Measurements from ENCODE around the gene SLC6A12.

The SLC6A12 gene

DNA sequence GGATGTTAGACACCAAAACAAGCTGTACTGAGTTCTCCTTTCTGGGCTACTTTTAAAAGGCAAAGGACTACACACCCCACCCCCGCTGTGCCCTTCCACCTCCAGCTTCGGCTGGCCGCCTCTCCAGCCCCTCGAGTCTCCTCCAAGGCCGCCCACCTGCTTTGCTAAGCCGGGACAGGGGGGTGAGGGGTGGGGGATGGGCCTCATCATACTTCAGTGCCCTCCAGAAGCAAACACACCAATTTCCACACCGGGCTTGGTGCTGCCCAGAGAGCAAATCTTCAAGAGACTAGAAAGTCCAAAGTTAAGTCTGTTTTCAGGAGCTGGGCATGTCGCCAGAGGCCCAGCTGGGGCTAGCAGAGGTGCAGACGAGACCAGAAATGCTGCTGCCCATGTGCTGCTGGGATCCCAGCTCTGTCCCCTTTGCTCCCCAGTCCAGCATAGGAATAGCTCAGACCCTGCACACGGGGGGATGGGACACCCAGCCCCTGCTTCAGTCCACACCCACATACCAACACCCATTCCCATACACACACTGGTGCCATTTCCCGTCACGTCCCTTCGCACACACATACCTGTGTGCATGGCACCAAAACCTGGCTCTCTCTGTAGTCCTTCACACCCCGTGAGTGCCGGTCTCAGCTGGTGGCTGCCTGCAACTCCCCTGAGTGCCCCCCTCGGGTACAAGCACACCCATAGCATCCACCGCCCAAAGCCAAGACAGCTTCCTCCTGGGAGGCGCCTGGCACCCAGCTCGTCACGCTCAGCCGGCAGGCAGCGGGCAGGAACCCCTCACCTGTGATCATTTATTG, 1.0 kb downstream of the SLC6A12 start:
- DNase-seq: no peak

DNA sequence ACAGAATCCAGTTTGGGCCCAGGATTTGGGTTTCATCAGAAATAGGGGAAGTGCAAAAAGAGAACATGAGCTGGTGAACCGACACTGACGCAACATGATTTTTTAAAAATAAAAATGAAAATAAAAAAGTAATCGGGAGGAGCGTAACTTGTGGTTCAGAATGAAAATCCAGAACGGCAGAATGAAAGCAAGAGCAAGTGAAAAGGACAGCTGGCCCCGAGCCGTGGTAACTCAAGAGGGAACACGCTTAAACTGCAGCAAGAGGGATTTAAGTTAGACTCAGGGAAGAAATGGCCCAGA, 1.6 kb downstream of the SLC6A12 start:
- DNase-seq: no peak

DNA sequence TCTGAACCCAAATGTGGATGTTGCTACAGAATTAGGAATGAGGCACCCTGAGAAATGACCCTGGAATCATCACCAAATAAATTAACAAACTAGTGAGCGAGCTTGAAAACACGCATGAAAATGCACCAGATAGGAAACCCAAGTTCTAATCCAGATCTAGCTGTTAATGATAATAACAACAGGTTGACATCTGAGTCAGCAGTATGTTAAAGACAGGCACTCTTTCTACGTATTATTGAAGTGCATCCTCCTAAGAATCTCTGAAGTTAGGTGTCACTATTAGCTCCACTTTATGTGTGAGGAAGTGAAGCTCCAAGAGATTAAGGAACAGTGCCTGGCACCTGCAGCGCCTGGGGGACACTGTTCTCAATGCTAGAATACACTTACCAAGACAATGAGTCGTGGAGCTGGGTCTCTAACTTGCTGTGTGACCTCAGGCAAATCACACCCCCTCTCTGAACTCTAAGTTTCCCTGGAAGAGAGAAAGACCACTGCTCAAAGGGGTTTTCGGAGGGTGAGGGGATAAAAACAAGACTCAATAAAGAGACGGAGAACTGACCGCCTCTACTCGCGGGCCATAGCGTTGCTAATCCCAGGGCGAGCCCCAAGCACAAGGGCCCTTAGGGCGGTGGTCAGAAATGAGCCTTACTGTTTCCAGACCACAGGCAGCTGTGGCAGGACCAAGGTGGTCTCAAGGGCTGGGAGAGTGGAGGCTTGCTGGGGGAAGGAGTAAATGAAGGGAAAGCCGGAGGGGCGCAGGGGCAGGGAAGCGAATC, 2.1 kb downstream of the SLC6A12 start:
- DNase-seq: no peak

DNA sequence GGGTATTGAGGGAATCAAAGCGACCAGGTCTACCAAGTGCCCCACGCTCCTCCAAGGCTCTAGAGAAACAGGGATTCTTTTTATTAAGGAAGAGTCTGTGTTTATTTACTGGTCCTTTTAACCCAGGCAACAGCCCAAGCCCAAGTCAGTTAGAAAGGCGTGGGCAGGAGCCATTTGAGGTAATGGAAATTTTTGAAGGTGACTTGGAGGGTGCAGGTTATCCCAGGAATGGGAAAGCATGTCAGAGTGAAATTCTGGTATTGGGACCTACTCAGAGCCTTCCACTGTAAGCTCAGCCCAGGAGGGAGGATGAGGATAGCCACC, 2.9 kb downstream of the SLC6A12 start:
- DNase-seq: no peak

DNA sequence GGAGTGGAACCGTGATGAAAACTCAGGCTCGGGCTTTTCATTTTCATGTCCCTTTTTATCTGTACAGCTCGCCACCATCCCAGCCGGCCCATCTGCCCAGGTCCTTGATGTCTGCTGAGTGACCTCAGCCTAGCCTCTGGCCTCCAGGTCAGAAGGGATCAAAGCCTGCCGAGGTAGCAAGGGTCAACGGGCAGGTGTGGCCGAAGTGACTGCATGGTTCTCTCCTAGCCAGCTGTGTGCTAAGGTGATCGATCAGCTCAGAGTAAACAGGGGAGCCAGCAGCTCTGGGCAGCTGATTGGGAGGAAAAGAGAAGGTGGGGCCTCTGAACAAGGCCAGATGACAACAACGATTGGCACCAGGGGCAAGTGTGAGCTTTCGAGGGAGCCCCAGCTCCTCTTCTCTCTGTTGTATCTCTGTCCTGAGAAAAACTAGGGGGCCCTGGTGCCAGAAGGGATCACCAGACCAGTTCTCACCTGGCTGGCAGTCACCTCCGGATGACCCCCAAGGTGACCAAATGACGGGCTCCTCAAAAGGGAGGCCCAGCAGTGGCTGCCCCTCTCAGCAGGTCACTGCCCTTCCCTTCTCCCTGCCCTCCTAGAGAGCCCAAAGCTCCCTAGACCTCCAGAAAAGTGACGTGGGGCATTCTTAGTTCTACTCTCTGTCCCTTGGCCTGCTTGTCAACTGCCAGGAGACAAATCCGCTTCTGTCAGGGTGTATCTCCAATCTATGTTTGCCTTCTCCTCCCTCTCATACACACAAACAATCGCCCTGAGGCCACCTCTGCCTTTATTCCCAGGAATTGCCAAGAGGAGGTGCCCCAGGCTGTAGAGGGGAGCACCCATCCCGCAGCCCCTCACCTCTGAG, 3.4 kb downstream of the SLC6A12 start:
- DNase-seq: no peak

DNA sequence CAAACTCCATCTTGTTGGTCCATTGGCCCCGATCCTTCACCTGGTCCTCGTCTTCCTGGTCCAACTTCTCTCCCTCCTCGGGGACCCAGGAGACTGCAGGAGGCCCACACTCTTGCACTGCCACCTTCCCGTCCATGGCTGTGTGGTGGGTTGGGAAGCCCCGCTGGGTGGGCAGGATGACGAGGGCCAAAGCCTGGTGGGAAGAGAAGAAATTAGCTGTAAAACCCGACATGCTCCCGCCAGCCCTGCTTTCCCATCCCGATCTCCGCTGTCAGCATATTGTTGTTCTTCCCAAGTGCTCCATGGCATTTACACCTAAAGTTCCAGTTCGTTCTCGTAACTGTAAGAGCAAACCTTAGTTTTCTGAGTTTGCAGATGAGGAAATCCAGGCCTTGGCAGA, 4.1 kb downstream of the SLC6A12 start:
- DNase-seq: no peak

DNA sequence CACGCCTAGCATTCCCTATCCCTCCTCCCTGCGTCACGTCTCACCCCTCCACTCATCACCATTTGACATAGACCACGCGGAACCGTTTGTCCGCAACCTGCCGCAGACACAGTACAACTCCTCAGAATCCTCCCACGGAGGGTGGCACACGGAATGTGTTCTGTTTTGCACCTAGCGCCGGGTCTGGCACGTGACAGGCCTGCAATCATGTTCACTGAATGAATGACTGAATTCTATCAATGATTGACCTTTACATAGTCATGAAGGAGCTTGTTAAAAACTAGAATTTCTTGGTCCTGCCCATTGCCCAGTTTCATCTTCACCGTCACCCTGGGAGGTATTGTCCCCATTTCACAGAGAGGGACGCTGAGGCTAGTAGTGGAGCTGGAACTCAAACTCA, 4.7 kb downstream of the SLC6A12 start:
- DNase-seq: no peak

DNA sequence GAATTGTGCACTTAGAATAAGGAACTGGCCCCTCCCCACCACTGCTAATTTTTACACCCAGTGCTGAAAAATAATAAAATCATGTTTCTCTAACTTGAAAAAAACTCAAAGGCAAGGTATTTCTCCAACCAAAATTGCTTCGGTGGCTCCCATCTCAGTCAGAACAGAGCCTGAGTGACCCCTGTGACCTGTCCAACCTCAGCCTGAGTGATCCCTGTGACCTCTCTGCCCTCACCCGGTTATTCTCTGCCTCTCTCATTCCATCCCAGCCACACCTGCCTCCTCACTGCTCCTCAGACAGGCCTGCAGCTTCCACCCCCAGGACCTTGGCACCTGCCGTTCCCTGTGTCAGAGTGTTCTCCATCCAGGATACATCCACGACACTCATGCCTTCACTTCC, 5.1 kb downstream of the SLC6A12 start:
- DNase-seq: no peak

DNA sequence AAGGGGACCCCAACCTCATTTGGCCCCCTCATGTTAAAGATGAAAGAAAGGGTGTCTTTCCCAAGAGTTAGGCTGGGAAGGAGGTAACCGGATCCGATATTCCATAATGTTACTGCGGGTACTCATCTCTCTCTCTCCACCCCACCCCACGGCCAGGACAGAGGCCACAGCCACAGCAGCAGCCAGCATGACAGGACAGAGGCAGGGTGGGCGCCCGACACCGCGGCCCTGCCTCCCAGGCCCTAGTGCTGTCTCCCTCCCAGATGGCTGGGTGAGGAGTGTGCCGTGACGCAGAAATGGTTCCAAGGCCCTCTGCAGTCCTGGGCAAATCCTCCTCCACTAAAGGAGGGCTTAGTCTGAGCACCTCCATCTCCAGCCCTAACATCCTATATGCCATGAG, 6.2 kb downstream of the SLC6A12 start:
- DNase-seq: no peak

DNA sequence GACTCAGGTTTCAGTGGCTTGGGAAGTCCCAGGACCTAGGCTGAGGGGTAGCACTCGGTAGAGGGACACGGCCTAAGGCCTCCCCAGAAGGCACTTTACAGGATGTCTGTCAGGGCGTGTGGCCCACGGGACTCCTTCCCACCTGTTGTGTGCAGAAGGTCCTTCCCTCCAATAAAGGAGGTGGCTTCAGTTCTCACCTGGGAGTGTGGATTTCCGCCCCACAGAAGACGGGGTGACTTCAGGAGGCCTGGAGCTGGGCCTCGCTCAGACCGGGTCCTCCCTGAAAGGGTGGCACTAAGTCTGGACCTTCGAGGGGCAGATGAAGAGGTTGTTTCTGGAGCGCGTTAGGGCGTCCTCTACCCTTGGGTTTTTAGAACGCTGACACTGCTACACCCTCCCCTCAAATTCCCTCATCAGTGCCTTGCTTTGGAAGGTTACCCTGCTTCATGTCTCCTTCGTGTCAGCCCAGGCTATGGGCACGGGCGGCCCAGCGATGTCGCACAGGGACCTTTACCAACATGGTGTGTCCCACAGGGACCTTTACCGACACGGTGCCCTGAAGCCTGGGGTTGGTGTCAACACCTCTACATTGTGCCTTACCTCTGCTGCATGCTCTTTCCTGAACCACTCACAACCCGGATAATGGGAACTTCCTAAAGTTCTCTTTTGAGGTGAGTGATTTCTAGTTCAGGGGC, 7.1 kb downstream of the SLC6A12 start:
- no peak for DNase-seq

DNA sequence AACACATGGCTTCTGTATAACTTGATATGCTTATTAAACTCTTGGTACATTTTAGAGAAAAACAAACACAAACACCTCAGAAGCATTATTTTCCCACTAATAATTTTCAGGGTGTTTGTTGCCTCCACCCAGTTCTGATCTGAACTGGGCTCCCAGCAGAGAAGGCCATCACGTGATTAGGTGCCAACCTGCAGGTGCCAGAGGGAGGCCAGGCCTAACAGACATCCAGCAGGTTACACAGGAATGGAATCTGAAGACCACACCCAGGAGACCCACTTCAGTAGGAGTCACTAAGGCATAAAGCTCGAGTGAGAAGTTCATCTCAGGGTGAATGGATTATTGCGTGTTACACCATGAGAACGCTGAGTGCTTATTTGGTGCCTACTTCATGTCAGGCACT, 8.9 kb downstream of the SLC6A12 start:
- no peak for DNase-seq

DNA sequence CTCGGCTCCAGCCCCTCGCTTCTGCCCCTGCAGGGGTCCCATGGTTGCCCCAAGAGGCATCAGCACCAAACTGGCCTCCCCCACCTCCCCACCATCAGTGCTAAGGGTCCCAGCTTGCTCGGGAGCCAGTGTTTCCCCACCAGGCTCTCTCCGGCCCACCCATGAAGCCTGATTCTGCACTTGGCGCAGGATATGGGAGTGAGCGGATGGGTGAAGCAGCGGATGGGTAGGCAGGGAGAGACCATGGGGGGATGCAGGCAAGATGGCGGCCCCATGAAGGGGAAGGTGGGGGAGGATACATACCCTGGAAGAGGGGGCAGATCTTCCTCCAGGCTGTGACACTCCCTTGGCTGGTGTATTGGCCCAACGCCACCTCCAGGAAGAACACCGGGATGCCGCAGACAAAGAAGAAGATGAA, 9.7 kb downstream of the SLC6A12 start:
- DNase-seq: no peak

DNA sequence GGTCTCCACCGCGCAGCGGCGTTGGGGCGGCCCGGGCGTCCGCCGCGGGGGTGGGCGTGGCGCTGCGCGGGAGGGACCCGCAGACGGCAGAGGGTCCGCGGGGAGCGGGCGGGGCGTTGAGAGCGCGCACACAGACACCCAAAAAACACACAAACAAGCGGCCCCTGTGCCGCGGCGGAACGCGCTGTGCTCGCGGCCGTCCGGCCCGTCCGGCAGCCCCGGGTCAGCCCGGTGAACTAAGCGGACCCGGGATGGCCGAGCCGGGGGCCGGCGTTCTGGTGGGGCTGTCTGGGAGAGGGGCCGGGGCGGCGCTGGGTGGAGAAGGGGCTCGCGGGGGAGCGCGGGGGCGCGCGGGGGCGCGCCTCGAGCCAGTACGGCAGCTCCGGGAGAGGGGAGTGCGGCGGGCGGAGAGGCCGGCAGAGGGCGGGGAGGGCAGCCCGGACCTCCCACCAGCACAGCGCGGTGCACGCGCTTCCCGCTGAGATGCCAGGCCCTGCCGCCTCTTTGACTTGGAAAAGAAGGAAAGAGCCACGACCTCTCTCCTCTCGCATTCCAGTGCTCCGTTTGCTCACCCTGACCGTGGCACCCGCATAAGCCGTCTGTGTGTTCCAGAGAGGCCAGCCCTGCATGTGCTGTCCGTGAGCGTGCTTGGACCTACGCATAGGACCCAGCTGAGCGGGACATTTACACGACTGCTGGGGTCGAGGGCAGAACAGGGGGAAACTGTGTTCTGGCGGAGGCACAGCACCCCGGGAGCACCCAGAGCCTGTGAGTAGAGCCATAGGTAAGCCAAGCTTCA, 10.3 kb downstream of the SLC6A12 start:
- no peak for DNase-seq

DNA sequence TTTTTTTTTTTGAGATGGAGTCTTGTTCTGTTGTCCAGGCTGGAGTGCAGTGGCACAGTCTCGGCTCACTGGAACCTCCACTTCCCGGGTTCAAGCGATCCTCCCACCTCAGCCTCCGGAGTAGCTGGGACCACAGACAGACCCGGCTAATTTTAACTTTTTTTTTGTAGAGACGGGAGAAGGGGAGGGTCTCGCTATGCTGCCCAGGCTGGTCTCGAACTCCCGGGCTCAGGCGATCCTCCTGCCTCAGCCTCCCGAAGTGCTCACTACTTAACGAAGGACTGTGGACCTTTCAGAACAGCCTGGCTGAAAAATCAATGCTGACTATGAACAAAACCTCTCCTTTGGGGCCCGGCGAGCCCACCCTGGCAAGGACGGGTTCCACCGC, 10.9 kb downstream of the SLC6A12 start:
- no peak for DNase-seq

DNA sequence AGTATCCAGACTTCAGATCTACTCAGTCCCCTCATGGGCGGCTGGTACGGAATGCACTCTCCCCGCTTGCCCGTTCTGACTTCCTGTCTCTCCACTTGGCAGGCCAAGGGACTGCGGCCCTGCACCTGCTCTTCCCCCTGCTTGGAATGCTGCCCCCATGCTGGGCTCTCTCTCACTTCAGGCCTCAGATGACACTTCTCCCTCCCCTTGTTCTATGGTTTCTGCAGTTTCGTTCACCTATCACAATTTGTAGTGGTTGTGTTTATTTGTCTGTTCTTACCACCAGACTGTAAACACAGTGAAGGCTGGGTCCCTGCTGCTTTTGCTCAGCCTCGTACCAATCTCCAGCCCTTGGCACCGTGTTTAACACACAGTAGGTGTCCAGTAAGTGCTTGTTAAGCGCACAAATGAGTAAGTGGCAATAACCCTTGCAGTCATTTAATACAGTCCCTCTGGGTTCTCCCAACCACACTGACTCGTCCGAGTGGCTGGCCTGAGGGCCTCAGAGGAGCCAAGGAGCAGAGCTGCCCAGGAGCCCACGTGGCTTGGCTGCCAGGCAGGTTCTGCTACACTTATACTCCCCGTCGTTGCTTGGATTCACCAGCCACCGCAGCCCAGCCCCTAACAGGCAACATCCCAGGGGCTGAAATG, 11.8 kb downstream of the SLC6A12 start:
- no peak for DNase-seq

DNA sequence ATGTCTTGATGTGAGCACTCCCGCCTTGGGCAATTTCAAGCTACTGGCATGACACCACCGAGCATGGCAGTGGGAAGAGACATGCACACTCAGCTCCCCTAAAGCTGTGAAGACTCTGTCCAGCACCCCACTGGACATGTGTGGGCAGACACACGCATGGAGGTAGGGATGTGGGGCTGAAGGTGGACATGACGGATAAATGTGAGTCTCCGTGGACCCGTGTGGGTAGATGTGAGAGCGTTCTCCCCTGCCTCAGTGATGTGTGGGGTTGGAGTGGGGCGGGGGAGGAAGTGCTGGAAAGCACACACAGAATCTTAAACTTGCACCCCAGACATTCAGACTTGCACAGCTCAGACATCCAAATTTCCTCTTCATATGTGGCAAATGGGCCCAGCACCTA, 12.6 kb downstream of the SLC6A12 start:
- no peak for DNase-seq

DNA sequence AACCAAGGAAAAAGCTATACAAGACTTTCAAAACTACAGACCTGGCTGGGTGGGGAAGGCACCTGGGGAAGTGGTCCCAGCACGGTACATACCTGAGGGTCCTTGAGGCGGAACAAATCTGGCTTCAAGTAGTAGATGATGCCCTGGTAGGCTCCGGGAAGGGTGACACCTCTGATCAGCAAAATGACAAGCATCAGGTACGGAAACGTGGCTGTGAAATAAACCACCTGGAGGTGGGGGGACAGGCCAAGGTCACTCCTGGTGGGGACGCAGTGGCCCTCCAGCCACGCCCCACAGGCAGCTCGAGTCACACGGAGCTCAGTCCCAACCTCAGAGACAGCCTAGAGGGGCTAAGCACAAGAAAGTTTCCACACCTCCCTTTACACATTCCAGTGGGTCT, 15.3 kb downstream of the SLC6A12 start:
- DNase-seq: no peak

DNA sequence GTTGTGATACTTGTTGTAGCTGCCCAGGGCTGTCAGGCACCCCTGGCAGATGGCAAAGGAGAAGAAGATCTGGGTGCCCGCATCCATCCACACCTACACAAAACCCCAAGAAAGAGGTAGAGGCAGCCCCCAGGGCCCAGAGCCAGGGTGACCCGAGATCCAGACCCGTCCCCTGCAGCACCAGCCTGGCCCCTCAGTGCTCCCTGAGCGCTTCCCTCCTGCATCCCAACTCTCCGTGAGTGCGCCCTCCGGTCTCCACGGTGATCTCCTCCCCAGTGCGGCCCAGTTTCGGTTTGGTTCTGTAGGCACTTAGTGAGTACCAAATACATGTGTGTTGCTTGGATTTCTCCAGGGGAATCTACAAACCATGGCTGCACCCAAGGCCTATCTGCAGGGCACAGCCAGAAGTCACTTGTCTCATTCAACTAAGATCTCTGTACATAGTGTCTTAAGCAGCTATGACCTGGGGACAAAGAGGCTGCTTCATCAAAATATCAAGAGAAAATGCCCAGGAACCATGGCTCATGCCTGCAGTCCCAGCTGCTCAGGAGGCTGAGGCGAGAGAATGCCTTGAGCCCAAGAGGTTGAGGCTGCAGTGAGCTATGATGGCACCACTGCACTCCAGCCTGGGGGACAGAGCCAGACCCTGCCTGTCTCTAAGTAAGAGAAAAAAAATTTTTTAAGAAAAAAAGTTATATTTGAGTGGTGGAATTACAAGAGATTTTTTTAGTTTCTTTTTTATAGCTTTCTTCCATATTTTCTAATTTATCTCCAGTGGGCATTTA, 15.9 kb downstream of the SLC6A12 start:
- no peak for DNase-seq

DNA sequence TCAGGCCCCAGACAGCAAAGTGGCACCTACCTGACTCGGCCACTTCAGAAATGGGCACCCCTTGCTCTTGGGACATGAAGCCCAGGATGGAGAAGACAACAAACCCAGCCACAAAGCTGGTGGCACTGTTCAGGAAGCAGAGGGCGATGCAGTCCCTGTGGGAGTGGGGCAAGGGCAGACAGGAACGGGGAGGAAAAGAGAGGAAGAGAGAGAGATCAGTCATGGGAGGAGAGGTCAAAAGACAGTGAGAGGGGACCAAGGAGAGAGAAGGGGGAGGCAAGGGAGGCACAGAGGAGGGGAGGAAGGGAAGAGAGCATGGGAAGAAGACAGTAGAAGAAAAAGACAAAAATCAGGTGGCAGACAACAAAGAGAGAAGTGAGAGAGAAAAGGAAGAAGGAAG, 16.6 kb downstream of the SLC6A12 start:
- no peak for DNase-seq

DNA sequence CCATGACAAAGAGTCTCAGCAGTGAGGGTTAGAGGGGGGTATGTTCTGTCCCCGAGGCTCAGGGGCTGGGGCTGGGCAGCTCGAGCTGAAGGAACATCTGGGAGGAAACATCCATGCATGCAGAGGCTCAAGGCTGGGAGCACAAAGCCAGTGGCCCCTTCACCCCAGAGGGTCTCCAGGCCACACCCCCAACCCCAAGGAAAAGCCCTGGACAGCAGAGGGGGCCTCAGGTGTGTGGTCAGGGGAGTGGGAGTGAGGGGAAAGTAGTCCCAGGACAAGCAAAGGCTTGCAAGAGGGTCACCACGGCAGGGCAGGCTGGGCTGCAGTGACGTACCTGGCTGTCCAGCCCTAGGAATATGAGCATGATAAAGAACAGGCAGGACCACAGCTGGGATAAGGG, 17.5 kb downstream of the SLC6A12 start:
- no peak for DNase-seq

DNA sequence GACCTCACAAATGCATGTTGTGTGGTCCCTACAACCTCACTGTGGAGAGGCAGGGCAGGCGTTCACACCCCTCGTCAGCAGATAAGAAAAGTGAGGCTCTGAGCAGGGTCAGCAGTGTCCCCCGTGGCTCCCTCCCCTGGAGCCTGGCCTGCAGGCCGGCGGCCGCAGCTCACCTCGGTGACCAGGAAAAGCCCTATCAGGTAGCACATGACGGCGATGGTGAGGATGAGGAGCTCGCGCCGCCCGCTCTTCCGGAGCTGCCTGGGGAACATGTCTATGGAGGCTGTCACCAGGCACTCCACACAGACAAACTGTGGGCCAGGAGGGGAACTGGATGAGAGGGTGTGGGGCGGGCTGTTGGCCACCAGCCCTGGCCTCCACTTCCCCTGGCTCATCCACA, 18.0 kb downstream of the SLC6A12 start:
- DNase-seq: no peak
